Fibroblast of villous mesenchyme (primary cell): ENCODE results near the gene IDH3B. TPM values are rescaled to one million over a fixed set of nuclear protein-coding genes. Genes with fewer than 3 reads are reported as not detected.
A peak's percentile ranks its signal among the peaks of the same experiment; 100 is the strongest.

Source experiments
- DNase-seq: peaks from one replicate; pipeline ENCODE4 v3.0.0-alpha.2; 2010; ENCODE audit warnings: low read depth
- H3K4me3 ChIP-seq: 2 replicates; pipeline ENCODE4 v1.5.1; 2011; ENCODE audit warnings: low read depth, mild to moderate bottlenecking, low read length
- total RNA-seq: library from RNA; depleted of rRNA; stranded (reverse); fragments of >200 nt; gene quantifications from 2 replicates; pipeline ENCODE4 v1.2.3, GENCODE V29; 2012
- TF ChIP-seq, protein P1 (sequence below): IDR thresholded peaks from 2 replicates; pipeline ENCODE4 v1.5.1; 2012; ENCODE audit warnings: low read depth, mild to moderate bottlenecking, low read length; ENCODE audit not compliant: insufficient read depth

Gene IDH3B
- total RNA-seq, 1 donor = 63.0 TPM

DNA sequence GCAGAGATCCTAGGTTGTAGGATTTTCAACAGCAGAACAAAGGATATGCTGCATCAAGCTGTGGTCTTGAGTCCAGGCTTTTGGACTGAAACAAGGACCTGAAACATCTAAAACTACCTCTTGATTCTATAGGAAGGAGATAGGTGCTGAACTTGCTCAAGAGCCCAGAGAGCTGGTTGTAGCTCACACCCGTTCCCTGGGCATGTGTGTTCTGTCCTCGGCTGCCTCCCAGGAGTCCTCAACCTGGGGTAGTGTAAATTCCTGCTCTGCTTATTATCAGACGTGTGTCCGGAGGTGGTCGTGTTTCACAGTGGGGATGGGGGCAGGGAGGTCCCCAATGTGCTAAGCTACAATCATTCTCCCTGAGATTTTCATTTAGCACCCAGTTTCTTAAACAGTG lies 6.8 kb downstream of the IDH3B start:
- no peak overlapping the region for H3K4me3 ChIP-seq
- TF ChIP-seq, protein P1, sequence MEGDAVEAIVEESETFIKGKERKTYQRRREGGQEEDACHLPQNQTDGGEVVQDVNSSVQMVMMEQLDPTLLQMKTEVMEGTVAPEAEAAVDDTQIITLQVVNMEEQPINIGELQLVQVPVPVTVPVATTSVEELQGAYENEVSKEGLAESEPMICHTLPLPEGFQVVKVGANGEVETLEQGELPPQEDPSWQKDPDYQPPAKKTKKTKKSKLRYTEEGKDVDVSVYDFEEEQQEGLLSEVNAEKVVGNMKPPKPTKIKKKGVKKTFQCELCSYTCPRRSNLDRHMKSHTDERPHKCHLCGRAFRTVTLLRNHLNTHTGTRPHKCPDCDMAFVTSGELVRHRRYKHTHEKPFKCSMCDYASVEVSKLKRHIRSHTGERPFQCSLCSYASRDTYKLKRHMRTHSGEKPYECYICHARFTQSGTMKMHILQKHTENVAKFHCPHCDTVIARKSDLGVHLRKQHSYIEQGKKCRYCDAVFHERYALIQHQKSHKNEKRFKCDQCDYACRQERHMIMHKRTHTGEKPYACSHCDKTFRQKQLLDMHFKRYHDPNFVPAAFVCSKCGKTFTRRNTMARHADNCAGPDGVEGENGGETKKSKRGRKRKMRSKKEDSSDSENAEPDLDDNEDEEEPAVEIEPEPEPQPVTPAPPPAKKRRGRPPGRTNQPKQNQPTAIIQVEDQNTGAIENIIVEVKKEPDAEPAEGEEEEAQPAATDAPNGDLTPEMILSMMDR = no peak
- no peak for DNase-seq

DNA sequence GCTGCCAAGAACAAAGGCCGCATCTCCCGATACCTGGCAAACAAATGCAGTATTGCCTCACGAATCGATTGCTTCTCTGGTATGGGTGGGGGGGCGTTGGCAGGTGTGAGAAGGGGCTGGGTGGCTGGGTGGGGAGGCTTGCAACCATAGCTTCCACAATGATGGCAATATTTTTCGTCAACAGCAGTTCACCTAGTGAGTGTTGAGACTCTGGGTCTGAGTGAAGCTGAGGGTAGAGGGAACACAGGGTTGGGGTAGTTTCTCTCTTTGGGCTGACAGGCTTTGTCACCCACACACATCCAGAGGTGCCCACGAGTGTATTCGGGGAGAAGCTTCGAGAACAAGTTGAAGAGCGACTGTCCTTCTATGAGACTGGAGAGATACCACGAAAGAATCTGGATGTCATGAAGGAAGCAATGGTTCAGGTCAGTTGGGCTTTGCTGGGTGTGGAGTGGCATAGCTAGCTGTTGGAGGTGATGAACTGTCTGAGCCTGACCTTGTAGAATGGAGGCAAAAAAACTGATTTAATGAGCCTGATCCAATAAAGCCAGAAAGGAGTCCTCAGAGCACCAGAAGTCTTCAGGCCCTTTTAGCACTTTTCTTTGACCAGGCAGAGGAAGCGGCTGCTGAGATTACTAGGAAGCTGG lies 7.4 kb downstream of the IDH3B start:
- no peak overlapping the region for H3K4me3 ChIP-seq
- no peak for DNase-seq
- TF ChIP-seq, protein P1 = no peak

DNA sequence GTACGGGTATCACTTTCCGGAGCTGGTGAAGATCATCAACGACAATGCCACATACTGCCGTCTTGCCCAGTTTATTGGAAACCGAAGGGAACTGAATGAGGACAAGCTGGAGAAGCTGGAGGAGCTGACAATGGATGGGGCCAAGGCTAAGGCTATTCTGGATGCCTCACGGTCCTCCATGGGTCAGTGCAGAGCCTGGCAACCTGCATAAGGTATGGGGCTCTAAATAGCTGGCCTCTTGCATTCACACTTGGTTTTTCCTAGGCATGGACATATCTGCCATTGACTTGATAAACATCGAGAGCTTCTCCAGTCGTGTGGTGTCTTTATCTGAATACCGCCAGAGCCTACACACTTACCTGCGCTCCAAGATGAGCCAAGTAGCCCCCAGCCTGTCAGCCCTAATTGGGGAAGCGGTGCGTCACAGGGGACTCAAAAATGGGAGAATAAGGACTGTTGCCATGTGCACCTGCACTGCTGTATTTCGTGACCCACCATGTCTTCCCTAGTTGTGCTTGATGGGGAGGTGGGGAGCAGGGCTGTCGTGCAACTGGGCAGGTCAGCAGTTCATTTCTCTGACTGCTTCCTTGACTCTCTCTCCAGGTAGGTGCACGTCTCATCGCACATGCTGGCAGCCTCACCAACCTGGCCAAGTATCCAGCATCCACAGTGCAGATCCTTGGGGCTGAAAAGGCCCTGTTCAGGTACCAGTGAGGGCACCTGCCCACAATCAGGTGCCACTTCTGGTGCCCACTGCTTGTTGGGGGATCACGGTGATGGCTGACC lies 8.5 kb downstream of the IDH3B start:
- TF ChIP-seq, protein P1 = no peak
- no peak for DNase-seq
- no peak overlapping the region for H3K4me3 ChIP-seq

DNA sequence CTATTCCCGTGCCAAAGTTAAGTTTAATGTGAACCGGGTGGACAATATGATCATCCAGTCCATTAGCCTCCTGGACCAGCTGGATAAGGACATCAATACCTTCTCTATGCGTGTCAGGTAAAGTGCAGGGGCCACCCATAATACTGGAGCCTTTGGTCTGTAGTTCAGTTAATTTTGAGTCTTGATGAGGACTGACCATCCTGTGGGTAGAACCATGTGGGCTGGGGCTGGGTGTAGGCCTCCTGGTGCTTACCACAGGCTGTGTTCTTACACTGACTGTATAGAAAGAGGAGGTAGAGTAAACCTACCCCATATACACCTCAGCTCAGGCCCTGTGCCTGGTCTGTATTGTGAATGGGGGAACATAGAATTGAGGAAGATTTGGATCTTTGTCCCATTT lies 9.2 kb downstream of the IDH3B start:
- H3K4me3 ChIP-seq = no peak overlapping the region
- TF ChIP-seq, protein P1 = no peak

DNA sequence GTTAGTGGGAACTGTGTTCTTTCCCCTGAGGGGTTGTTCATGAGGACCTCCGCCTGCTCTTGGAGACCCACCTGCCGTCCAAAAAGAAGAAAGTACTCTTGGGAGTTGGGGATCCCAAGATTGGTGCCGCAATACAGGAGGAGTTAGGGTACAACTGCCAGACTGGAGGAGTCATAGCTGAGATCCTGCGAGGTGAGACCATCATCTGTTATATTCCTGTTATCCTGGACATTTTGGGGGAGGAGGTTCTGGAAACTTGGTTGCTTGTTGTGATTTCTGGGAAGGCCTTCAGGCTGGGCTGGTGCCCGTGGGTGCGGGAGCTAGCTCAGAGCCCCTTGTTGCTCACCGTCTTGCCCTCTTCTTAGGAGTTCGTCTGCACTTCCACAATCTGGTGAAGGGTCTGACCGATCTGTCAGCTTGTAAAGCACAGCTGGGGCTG lies 9.6 kb downstream of the IDH3B start:
- TF ChIP-seq, protein P1 = no peak
- peak overlapping the region; percentile 86 for H3K4me3 ChIP-seq
- no peak for DNase-seq

More for the DNA sequence above, 9.2 kb downstream of the IDH3B start:
- no peak for DNase-seq

DNA sequence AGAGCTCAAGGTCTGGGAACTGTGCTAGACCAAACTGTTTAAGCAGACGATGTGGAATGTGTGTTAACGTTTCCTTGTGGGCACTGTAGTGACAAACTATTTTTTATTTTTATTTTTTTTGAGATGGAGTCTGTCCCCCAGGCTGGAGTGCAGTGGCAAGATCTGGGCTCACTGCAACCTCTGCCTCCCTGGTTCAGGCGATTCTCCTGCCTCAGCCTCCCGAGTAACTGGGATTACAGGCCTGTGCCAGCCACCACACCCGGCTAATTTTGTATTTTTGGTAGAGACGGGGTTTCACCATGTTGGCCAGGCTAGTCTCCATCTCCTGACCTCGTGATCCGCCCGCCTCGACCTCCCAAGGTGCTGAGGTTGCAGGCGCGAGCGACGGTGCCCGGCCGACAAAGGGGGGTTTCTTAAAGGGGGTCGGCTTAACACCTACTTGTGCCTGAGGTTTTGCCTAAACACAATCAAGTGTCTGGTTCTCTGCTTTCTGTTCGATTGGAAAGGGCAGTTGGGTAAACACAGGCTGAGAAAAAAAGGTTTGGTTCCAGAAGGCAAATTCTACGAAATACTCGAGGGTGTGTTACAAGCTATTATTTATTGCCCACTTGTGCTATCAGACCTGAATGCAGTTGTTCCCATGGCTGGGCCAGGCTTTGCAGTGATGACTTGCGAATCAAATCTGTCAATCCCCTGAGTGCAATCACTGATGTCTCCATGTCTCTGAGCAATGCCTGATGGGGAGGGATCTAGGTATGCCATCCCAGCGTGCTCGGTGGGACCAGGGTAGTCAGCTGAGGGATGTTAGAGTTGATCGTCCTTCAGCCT lies 10.2 kb downstream of the IDH3B start:
- TF ChIP-seq, protein P1 = no peak
- H3K4me3 ChIP-seq = peak overlapping the region; percentile 86
- DNase-seq = no peak
